Smooth muscle cell (in vitro differentiated cells): ENCODE measurements around the gene PEX11A. TPM values are rescaled to one million over a fixed set of nuclear protein-coding genes. Genes with fewer than 3 reads are reported as not detected.

Experiments
- DNase-seq: peaks from one replicate; lab custom pipeline; 2025; ENCODE audit not compliant: unreplicated experiment; lab: John Stamatoyannopoulos, UW
- H2AFZ ChIP-seq: fragments of 200-600 bp; sonication (generic); 2 replicates; pipeline ENCODE4 v1.6.0; 2016; ENCODE audit warnings: antibody characterized with exemption, low read depth, mild to moderate bottlenecking
- H3F3A ChIP-seq: fragments of 200-600 bp; sonication (generic); 2 replicates; pipeline ENCODE4 v1.6.0; 2017; ENCODE audit warnings: antibody characterized with exemption, low read depth
- H3K27ac ChIP-seq: fragments of 200-600 bp; sonication (generic); 2 replicates; pipeline ENCODE4 v1.5.1; 2016; ENCODE audit warnings: low read depth, mild to moderate bottlenecking
- H3K27me3 ChIP-seq: fragments of 200-600 bp; sonication (generic); 2 replicates; pipeline ENCODE4 v1.6.1; 2016; ENCODE audit warnings: low read depth, mild to moderate bottlenecking
- H3K36me3 ChIP-seq: fragments of 200-600 bp; sonication (generic); 2 replicates; pipeline ENCODE4 v1.5.1; 2016; ENCODE audit warnings: low read depth
- H3K4me1 ChIP-seq: fragments of 200-600 bp; sonication (generic); 2 replicates; pipeline ENCODE4 v1.5.1; 2016; ENCODE audit warnings: low read depth
- H3K4me2 ChIP-seq: fragments of 200-600 bp; sonication (generic); 2 replicates; pipeline ENCODE4 v1.6.0; 2016; ENCODE audit warnings: mild to moderate bottlenecking
- H3K4me3 ChIP-seq: fragments of 200-600 bp; sonication (generic); 2 replicates; pipeline ENCODE4 v1.5.1; 2016; ENCODE audit warnings: mild to moderate bottlenecking
- H3K79me2 ChIP-seq: fragments of 200-600 bp; sonication (generic); 2 replicates; pipeline ENCODE4 v1.6.0; 2016; ENCODE audit warnings: low read depth, mild to moderate bottlenecking
- H3K9ac ChIP-seq: fragments of 200-600 bp; sonication (generic); 2 replicates; pipeline ENCODE4 v1.6.0; 2016; ENCODE audit warnings: low read depth
- H3K9me3 ChIP-seq: fragments of 200-600 bp; sonication (generic); replicated peaks from 2 replicates; pipeline ENCODE4 v1.5.1; 2016; ENCODE audit warnings: low read depth
- H4K20me1 ChIP-seq: fragments of 200-600 bp; sonication (generic); 2 replicates; pipeline ENCODE4 v1.6.0; 2016; ENCODE audit warnings: low read depth
- WGBS: methylation state at CpG from one replicate; pipeline ENCODE4 v1.1.7; 2016; ENCODE audit warnings: low lambda C conversion rate; 5-methylcytosine and 5-hydroxymethylcytosine counted together
- polyA plus RNA-seq: library from polyadenylated mRNA; unstranded; fragments of >200 nt; fragmentation: Nextera tagmentation; extraction: Ambion mirVana; gene quantifications from 2 replicates; pipeline ENCODE4 v1.2.1, GENCODE V29; 2016
- total RNA-seq: library from RNA; depleted of rRNA; stranded (reverse); fragments of >200 nt; gene quantifications from 2 replicates; pipeline ENCODE4 v1.2.3, GENCODE V29; 2014
- TF ChIP-seq, protein P1 (sequence below): fragments of 200-600 bp; sonication (generic); IDR thresholded peaks from 2 replicates; pipeline ENCODE4 v1.5.1; 2017; ENCODE audit warnings: borderline replicate concordance, mild to moderate bottlenecking, antibody characterized with exemption; ENCODE audit not compliant: insufficient read depth, poor library complexity, severe bottlenecking

Gene PEX11A
- total and polyA plus RNA-seq, 2 experiments from 2014 or later, result 3.8 to 4.7 TPM

DNA sequence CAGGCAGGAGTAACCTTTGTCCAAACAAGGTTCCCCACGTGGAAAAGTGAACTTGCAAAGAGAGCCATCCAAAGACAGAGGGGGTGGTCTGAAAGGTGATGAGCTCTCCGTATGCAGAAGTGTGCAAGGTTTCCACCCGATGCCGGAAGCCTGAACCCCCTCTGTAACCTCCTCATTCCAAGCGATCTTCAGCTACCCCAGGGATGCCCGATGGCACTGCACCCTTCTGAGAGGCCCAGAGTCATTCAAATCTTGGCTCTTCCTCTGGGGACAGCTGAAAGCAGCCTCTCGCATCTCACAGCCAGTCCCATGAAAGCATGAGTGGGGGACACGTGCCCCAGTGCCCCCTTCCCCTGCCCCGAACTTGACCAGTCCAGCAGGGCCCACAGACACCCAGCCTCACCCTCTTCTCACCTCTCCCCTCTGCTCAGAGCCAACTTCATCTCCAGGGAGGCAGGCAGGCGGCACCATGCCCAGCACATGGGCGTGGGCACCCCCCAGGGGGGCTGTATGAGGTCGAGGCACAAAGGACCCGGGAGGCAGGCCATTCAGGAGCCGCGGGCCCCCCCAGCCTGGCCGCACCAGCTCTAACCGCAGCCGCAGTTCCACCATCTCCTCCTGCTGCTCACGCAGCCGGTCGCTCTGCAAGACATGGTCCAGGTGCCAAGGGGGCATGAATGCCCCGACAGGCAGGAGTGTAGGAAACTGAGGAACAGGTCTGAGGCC, 44.0 kb downstream of the PEX11A start:
- H3F3A ChIP-seq, result no peaks in the 10 kb centered on the region
- H2AFZ ChIP-seq, result no peak overlapping the region
- no peaks in the 10 kb centered on the region for H3K36me3 ChIP-seq
- 97% methylated on average over 16 of the region's 22 CpGs for WGBS
- no peaks in the 10 kb centered on the region for H3K79me2 ChIP-seq
- TF ChIP-seq, protein P1, sequence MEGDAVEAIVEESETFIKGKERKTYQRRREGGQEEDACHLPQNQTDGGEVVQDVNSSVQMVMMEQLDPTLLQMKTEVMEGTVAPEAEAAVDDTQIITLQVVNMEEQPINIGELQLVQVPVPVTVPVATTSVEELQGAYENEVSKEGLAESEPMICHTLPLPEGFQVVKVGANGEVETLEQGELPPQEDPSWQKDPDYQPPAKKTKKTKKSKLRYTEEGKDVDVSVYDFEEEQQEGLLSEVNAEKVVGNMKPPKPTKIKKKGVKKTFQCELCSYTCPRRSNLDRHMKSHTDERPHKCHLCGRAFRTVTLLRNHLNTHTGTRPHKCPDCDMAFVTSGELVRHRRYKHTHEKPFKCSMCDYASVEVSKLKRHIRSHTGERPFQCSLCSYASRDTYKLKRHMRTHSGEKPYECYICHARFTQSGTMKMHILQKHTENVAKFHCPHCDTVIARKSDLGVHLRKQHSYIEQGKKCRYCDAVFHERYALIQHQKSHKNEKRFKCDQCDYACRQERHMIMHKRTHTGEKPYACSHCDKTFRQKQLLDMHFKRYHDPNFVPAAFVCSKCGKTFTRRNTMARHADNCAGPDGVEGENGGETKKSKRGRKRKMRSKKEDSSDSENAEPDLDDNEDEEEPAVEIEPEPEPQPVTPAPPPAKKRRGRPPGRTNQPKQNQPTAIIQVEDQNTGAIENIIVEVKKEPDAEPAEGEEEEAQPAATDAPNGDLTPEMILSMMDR, result no peak
- H4K20me1 ChIP-seq, result no peaks in the 10 kb centered on the region
- H3K9ac ChIP-seq, result no peak overlapping the region
- no peak for DNase-seq
- H3K4me2 ChIP-seq, result no peak overlapping the region
- no peaks in the 10 kb centered on the region for H3K9me3 ChIP-seq
- H3K27me3 ChIP-seq, result no peaks in the 10 kb centered on the region
- no peak overlapping the region for H3K27ac ChIP-seq
- no peaks in the 10 kb centered on the region for H3K4me1 ChIP-seq
- H3K4me3 ChIP-seq, result no peak overlapping the region

DNA sequence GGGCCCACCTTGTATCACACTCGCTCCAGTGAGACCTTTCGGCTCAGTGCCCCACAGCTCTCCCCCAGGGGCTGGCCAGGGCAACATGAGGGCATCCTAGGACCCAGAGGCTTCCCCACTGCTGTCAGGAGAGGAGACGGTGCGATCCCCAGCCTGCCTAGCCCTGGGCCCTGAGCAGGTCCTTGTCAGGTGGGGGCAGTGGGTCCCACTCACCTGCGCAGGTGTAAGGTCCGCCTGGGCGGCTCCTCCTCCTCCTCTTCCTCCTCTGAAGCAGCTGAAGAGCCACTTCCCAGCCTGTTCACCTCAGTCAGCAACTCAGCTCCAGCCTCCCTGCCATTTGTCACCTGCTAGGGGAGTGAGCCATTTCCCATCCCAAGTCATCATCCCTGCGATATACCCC, 44.9 kb downstream of the PEX11A start:
- TF ChIP-seq, protein P1, result no peak
- no peaks in the 10 kb centered on the region for H3K36me3 ChIP-seq
- WGBS, result 99% methylated on average over 5 of the region's 8 CpGs

DNA sequence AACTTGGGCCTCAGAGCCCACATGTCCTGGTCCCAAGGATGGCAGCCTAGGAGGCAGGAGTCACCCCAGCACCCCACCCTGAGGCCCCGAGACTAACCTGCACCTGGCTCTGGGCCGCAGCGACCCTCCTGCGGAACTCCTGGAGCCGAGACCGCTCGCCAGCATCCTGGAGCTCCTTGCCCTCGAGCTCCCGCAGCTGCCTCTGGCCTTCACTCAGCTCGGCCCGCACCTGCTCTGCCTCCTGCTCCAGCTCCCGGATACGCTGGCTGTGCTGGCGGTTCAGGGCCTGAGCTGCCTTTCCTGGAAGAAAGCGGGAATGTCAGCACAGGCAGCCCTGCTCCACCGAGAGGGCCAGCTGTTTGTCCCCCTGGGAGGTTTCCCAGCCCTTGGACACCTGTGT, 48.4 kb downstream of the PEX11A start:
- Histone ChIP-seq H3K36me3 (no peaks in the 10 kb centered on the region), H3K4me2 (no peak overlapping the region), H3K27me3 (no peaks in the 10 kb centered on the region), H2AFZ (no peak overlapping the region), H3K9me3 (no peaks in the 10 kb centered on the region), H3K4me1 (no peaks in the 10 kb centered on the region), H3K79me2 (no peaks in the 10 kb centered on the region), H4K20me1 (no peaks in the 10 kb centered on the region), H3F3A (no peaks in the 10 kb centered on the region), H3K9ac (no peak overlapping the region), H3K27ac (no peak overlapping the region), H3K4me3 (no peak overlapping the region)
- no peak for DNase-seq
- WGBS, result over 99% methylated on average over 16 of the region's 16 CpGs
- TF ChIP-seq, protein P1, result no peak

More for the DNA sequence above, 44.9 kb downstream of the PEX11A start:
- Histone ChIP-seq H3K4me2 (no peak overlapping the region), H3F3A (no peaks in the 10 kb centered on the region), H4K20me1 (no peaks in the 10 kb centered on the region), H3K27ac (no peak overlapping the region), H3K4me1 (no peaks in the 10 kb centered on the region), H2AFZ (no peak overlapping the region), H3K27me3 (no peaks in the 10 kb centered on the region), H3K79me2 (no peaks in the 10 kb centered on the region), H3K4me3 (no peak overlapping the region), H3K9ac (no peak overlapping the region), H3K9me3 (no peaks in the 10 kb centered on the region)
- DNase-seq, result no peak

DNA sequence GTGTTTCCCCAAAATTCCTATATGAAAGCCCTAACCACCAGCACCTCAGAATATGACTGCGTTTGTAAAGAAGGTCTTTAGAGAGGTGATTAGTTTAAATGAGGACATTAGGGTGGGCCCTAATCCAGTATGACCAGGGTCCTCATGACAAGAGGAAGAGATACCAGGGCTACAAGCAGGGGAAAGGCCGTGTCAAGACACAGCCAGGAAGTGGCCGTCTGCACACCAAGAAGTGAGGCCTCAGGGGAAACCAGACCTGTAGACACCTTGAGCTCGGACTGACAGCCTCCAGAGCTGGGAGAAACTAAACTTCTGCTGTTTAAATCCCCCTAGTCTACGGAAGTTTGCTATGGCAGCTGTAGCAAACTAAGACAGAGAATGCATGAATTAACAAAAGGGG, 49.5 kb downstream of the PEX11A start:
- Histone ChIP-seq H3K79me2 (no peaks in the 10 kb centered on the region), H4K20me1 (no peaks in the 10 kb centered on the region), H3K4me1 (no peaks in the 10 kb centered on the region), H3K36me3 (no peaks in the 10 kb centered on the region), H3K9ac (no peak overlapping the region), H3K27me3 (no peaks in the 10 kb centered on the region), H3K9me3 (no peaks in the 10 kb centered on the region), H3F3A (no peaks in the 10 kb centered on the region), H3K4me3 (no peak overlapping the region), H3K4me2 (no peak overlapping the region), H2AFZ (no peak overlapping the region), H3K27ac (no peak overlapping the region)
- TF ChIP-seq, protein P1, result no peak
- 96% methylated on average over 5 of the region's 5 CpGs for WGBS
- DNase-seq, result no peak
